K562 treated with DMSO at 1 percent for 4 hours (cell line): ENCODE measurements around the gene MYO1F. TPM values are rescaled to one million over a fixed set of nuclear protein-coding genes. Genes with fewer than 3 reads are reported as not detected.

Source experiments
- total RNA-seq: library from RNA; unstranded; fragments of 300-600 nt; gene quantifications from 2 replicates; pipeline ENCODE4 v1.2.3, GENCODE V29; 2022; ENCODE audit not compliant: insufficient read depth

The MYO1F gene
- 67.3 and 70.8 TPM in 2 replicates for total RNA-seq

GRCh38 chr19:8577247-8577646, at the start of gene MYO1F:
MYO1F (minus strand) TSS chr19:8577442; CDS start chr19:8577309, 133 bp downstream.

GRCh38 chr19:8610041-8610935, 33.0 kb upstream of the MYO1F start, which contains the start of gene ADAMTS10:
ADAMTS10 (minus strand) TSS chr19:8610715; CDS start chr19:8605710, 5,005 bp downstream.

GRCh38 chr19:8513687-8514504, 63.3 kb downstream of the MYO1F start, which contains the start of gene ZNF414:
ZNF414 (minus strand) TSS chr19:8514167; CDS start chr19:8514046, 121 bp downstream.

Other genes starting within 250 kb of the MYO1F start
- gene KANK3, start 234.2 kb downstream of the MYO1F start, total RNA-seq = 2.0 TPM in 1 of 2 replicates, not detected in the other
- 1.9 TPM in 1 of 2 replicates, not detected in the other for gene ANGPTL4, start 213.3 kb downstream of the MYO1F start, total RNA-seq
- gene RAB11B, start 187.1 kb downstream of the MYO1F start, total RNA-seq = 117 TPM in 2 replicates
- 13.8 and 15.4 TPM in 2 replicates for gene MARCHF2, start 164.1 kb downstream of the MYO1F start, total RNA-seq
- gene HNRNPM, start 132.5 kb downstream of the MYO1F start, total RNA-seq = 366 and 371 TPM in 2 replicates
- gene PRAM1, start 74.8 kb downstream of the MYO1F start, total RNA-seq = not detected in 2 replicates
- 5.4 and 14.3 TPM in 2 replicates for gene ZNF414, start 63.3 kb downstream of the MYO1F start, total RNA-seq
- 0.46 and 1.1 TPM in 2 replicates for gene ADAMTS10, start 33.3 kb upstream of the MYO1F start, total RNA-seq
- not detected in 2 replicates for gene NFILZ, start 53.2 kb upstream of the MYO1F start, total RNA-seq
- 0.59 TPM in 1 of 2 replicates, not detected in the other for gene ACTL9, start 121.4 kb upstream of the MYO1F start, total RNA-seq
- not detected in 2 replicates for gene OR2Z1, start 144.2 kb upstream of the MYO1F start, total RNA-seq